KBM-7 (cell line): ENCODE data around the gene EBF3.

Experiments used
- DNase-seq: peaks from one replicate; pipeline ENCODE4 v3.0.0-alpha.2; 2015
- in situ Hi-C: fragments of 300-500 bp; cut with MboI; formaldehyde crosslinking; loops from 2 replicates; pipeline ENCODE4 v1.14.3; 2020; ENCODE audit warnings: low sequenced_read_pairs, low pct_unique_long_range_greater_than_20kb, mixed read lengths

Gene EBF3

GRCh38 chr10:129833468-129833950 lies 130.6 kb downstream of the EBF3 start:
- DNase-seq: no peak
- in situ Hi-C loops: no loop called here

GRCh38 chr10:129832573-129833467 lies 131.3 kb downstream of the EBF3 start:
- in situ Hi-C loops: no loop called here
- DNase-seq: no peak

- in situ Hi-C loops: no loop called here
- DNase-seq: no peak
Observed at GRCh38 chr10:129831150-129831549, 132.9 kb downstream of the EBF3 start.

- no peak for DNase-seq
- in situ Hi-C loops: no loop called here
Observed at GRCh38 chr10:129825826-129826225, 138.2 kb downstream of the EBF3 start.

GRCh38 chr10:129825221-129825620 lies 138.9 kb downstream of the EBF3 start:
- DNase-seq: no peak
- in situ Hi-C loops: no loop called here

- in situ Hi-C loops: no loop called here
- no peak for DNase-seq
Observed at GRCh38 chr10:129820451-129820850, 143.6 kb downstream of the EBF3 start.

- in situ Hi-C loops: no loop called here
- DNase-seq: no peak
Observed at GRCh38 chr10:129816656-129817045, 147.4 kb downstream of the EBF3 start.

GRCh38 chr10:129815898-129816655 lies 148.0 kb downstream of the EBF3 start:
- in situ Hi-C loops: no loop called here
- DNase-seq: no peak

GRCh38 chr10:129814681-129815646 lies 149.1 kb downstream of the EBF3 start:
- in situ Hi-C loops: no loop called here
- no peak for DNase-seq

GRCh38 chr10:129812398-129812797 lies 151.7 kb downstream of the EBF3 start:
- in situ Hi-C loops: no loop called here
- DNase-seq: no peak

- DNase-seq: no peak
- in situ Hi-C loops: no loop called here
Observed at GRCh38 chr10:129811208-129811607, 152.9 kb downstream of the EBF3 start.

GRCh38 chr10:129809841-129810240 lies 154.2 kb downstream of the EBF3 start:
- no peak for DNase-seq
- in situ Hi-C loops: no loop called here

GRCh38 chr10:129809431-129809830 lies 154.6 kb downstream of the EBF3 start:
- in situ Hi-C loops: no loop called here

GRCh38 chr10:129808092-129808983 lies 155.7 kb downstream of the EBF3 start:
- DNase-seq: no peak
- in situ Hi-C loops: no loop called here

More at GRCh38 chr10:129809431-129809830, 154.6 kb downstream of the EBF3 start:
- no peak for DNase-seq

- in situ Hi-C loops: no loop called here
- DNase-seq: no peak
Observed at GRCh38 chr10:129807211-129807610, 156.9 kb downstream of the EBF3 start.

GRCh38 chr10:129800796-129801340 lies 163.2 kb downstream of the EBF3 start:
- in situ Hi-C loops: no loop called here
- no peak for DNase-seq

GRCh38 chr10:129799942-129800341 lies 164.1 kb downstream of the EBF3 start:
- in situ Hi-C loops: no loop called here
- no peak for DNase-seq
